Activated T-cell treated with anti-CD3 and anti-CD28 coated beads, Interleukin-2, amount 50 U/mL, for 72 hours (primary cell): ENCODE results near the gene BEST4. TPM values are rescaled to one million over a fixed set of nuclear protein-coding genes. Genes with fewer than 3 reads are reported as not detected.

Experiments
- ATAC-seq, 2 donors: fragments of 150-1000 bp; cut with Tn5 transposase; replicated peaks in 1 of 2; 2 replicates each; pipeline ENCODE4 v1.10.0; 2021; ENCODE audit warnings: moderate library complexity in 2 of 2, mild to moderate bottlenecking in 1 of 2
- DNase-seq, 2 donors: peaks; one replicate each; pipeline ENCODE4 v3.0.0; 2021 to 2022; ENCODE audit warnings: mixed read lengths in 1 of 2
- H3K27ac Mint-ChIP-seq: one replicate; pipeline ENCODE4 v1.8.0; 2022; ENCODE audit warnings: mild to moderate bottlenecking, moderate library complexity, mixed read lengths
- H3K27me3 Mint-ChIP-seq: one replicate; pipeline ENCODE4 v1.8.0; 2022; ENCODE audit warnings: low read depth, mixed read lengths
- H3K36me3 Mint-ChIP-seq, 2 donors: one replicate each; pipeline ENCODE4 v1.8.0; 2022; ENCODE audit warnings: mixed read lengths in 2 of 2, mild to moderate bottlenecking in 1 of 2; ENCODE audit not compliant: insufficient read depth in 2 of 2
- H3K4me1 Mint-ChIP-seq: one replicate; pipeline ENCODE4 v1.8.0; 2022; ENCODE audit warnings: low read depth, mixed read lengths
- H3K4me3 Mint-ChIP-seq, 2 donors: one replicate each; pipeline ENCODE4 v1.8.0; 2022; ENCODE audit warnings: mild to moderate bottlenecking in 2 of 2, mixed read lengths in 2 of 2, moderate library complexity in 2 of 2
- H3K9me3 Mint-ChIP-seq, 2 donors: one replicate each; pipeline ENCODE4 v1.8.0; 2022; ENCODE audit warnings: mixed read lengths in 2 of 2
- total RNA-seq, 2 donors: library from RNA; stranded (reverse); gene quantifications; one replicate each; pipeline ENCODE4 v1.2.3, GENCODE V29; 2022

Gene BEST4
- total RNA-seq: 1 to 10 TPM; 2.5 to 2.6 TPM

DNA sequence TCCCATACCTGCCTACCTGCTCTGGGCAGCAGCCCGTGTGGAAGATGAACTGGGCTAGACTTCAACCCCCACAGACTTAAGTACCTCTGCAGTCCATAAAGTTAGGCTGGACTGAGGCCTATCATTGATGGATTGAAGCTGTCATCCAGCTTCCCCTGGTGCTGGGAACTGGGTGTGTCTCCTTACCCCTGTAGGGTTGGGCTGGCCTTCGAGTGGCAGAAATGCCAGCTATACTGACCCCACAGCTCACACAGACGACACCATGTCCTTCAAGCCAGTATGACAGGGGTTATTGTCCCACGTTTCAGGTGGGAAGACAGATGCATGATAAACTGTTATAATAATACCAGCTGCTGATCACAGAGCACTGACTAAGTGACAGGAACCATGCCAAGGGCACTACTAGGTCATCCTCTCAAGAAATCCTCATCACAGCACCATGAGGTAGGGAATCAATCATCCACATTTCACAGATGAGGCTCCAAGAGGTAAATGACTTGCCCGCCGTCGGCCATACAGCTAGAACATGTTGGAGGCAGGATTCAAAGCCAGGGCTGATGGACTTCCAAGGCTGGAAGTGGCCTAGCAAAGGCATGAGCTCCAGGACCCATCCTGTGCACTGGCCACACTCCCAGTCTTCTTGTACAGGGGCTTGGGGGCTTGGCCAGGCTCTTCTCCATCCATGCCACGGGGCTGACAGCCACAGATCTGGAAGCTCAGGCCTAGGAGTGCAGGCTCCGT lies at the start of gene BEST4:
Gene BEST4, minus strand, starts transcription at position 51 of the 741 bp plus-strand sequence. CDS start 465 bp downstream, outside the sequence.
- no peak within 1 kb of the TSS for H3K27ac Mint-ChIP-seq
- no peak within 1 kb of the TSS for H3K4me3 Mint-ChIP-seq
- H3K9me3 Mint-ChIP-seq: no peaks in the 10 kb centered on the region
- no peaks in the 10 kb centered on the region for H3K27me3 Mint-ChIP-seq
- no peak for ATAC-seq
- peaks cover 30% of the 10 kb centered on the region for H3K4me1 Mint-ChIP-seq
- no peak for DNase-seq
- H3K36me3 Mint-ChIP-seq: no peaks in the 10 kb centered on the region

DNA sequence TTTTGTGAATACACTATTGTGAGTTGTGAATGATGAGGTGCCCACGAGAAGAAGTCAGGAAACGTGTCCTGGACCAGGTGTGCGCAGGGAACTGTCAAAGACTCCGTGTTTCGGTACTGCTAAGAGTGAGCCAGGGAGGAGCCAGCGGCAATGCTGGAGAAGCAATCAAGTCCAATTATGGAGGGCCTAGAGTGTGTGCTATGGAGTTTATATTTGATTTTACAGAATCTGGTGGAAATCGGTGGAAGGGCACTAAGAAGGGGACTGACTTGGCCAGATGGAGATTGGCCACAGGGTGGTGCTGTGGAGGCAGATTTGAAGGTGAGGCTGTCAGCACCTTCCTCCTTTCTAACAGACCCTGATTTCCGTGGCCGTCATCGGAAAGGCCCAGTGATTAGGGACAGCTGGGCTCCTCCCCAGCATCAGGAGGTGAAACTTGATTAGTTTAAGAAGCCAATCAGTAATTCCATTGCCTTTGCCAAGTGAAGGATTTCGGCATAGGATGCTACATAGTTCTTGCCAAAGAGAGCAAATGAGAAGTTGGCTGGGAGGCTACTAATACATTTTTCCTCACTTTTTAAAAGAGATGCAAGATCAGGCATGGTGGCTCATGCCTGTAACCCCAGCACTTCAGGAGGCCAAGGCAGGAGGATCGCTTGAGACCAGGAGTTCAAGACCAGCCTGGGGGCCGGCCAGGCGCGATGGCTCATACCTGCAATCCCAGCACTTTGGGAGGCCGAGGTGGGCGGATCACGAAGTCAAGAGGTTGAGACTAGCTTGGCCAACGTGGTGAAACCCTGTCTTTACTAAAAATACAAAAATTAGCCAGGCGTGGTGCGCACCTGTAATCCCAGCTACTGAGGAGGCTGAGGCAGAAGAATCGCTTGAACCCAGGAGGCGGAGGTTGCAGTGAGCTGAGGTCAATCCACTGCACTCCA lies 48.0 kb upstream of the BEST4 start:
- H3K4me1 Mint-ChIP-seq: peaks cover 19% of the 10 kb centered on the region
- H3K27ac Mint-ChIP-seq: no peak overlapping the region
- DNase-seq (peak; percentile 90 to 92), ATAC-seq (peak; percentile 93 to 97)
- H3K36me3 Mint-ChIP-seq: no peaks in the 10 kb centered on the region
- no peaks in the 10 kb centered on the region for H3K9me3 Mint-ChIP-seq
- peak overlapping the region in 1 of 2 donors; percentile 25 for H3K4me3 Mint-ChIP-seq
- H3K27me3 Mint-ChIP-seq: no peaks in the 10 kb centered on the region

DNA sequence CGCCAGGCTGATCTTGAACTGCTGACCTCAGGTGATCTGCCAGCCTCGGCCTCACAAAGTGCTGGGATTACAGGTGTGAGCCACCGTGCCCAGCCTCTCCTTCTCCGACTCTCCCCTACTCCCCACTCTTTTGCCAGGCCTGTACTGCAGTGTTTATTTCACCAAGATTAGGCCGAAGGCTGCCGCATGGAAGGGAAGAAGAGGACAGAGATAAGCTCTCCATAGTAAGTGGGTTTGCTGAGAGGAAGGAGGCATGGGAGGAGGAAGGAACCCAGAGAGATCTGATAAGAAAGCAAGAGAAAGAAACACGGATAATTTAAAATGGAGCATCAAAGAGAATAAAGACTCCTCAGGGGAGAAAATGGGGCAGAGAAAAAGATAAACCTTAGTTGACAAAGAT lies 46.4 kb upstream of the BEST4 start:
- ATAC-seq (no peak), DNase-seq (no peak)
- H3K4me1 Mint-ChIP-seq: peaks cover 20% of the 10 kb centered on the region
- no peaks in the 10 kb centered on the region for H3K36me3 Mint-ChIP-seq
- no peaks in the 10 kb centered on the region for H3K27me3 Mint-ChIP-seq
- no peak overlapping the region for H3K4me3 Mint-ChIP-seq
- H3K27ac Mint-ChIP-seq: no peak overlapping the region
- H3K9me3 Mint-ChIP-seq: no peaks in the 10 kb centered on the region

DNA sequence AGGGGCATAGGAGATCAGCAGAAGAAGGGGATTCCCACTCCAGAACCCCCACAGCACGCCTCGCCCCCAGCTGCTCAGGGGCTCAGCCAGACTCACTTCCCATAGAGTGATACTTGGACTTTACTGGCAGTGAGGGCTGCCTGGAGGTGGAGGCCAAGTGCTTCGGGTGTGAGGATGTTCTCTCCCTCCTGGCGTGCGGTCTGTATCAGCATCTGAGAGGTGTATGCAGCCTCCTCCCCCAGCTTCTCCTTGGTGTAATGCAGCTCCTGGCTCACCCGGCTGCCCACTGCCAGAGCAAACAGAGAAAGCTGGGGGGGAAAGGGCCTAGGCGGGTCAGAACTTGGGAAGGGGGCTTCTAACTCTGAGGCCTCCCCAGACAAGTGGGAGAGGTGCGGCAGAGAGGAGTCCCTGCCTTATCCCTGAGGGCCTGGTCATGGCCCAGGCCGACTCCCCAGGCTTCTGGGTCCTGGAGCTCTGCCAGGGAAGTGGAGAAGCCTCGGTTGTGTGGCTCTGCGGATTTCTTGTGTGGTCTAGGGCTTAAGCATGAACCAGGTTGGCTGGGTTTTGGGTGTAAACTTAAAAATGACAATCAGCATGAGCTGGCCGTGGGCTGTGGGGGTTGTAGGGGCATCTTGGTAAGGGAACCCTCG lies 44.2 kb upstream of the BEST4 start:
- H3K36me3 Mint-ChIP-seq: no peaks in the 10 kb centered on the region
- ATAC-seq (no peak), DNase-seq (no peak)
- no peaks in the 10 kb centered on the region for H3K9me3 Mint-ChIP-seq
- no peaks in the 10 kb centered on the region for H3K27me3 Mint-ChIP-seq
- H3K4me1 Mint-ChIP-seq: peaks cover 25% of the 10 kb centered on the region
- H3K27ac Mint-ChIP-seq: no peak overlapping the region
- no peak overlapping the region for H3K4me3 Mint-ChIP-seq

DNA sequence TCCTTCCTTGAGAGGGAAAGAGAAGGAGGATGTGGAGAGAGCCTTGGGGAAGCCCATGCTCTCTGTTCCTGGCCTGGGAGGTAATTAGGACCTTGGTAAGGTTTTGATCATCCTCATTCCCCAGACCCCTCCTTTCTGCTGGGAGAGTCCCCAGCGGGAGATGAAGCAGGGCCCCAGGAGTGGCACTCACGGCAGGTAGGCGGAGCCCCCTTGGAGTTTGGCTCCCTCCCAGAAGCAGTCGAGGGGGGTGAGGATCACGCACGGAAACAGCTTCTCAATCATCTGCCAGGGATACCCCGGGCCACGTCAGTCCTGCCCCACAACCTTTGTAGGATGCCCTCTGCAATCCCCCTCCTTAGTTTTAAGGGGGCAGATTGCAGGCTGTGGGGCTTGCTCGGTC lies 43.5 kb upstream of the BEST4 start:
- ATAC-seq (no peak), DNase-seq (no peak)
- H3K36me3 Mint-ChIP-seq: no peaks in the 10 kb centered on the region
- no peak overlapping the region for H3K27ac Mint-ChIP-seq
- no peaks in the 10 kb centered on the region for H3K9me3 Mint-ChIP-seq
- peaks cover 22% of the 10 kb centered on the region for H3K4me1 Mint-ChIP-seq
- H3K4me3 Mint-ChIP-seq: no peak overlapping the region
- no peaks in the 10 kb centered on the region for H3K27me3 Mint-ChIP-seq

DNA sequence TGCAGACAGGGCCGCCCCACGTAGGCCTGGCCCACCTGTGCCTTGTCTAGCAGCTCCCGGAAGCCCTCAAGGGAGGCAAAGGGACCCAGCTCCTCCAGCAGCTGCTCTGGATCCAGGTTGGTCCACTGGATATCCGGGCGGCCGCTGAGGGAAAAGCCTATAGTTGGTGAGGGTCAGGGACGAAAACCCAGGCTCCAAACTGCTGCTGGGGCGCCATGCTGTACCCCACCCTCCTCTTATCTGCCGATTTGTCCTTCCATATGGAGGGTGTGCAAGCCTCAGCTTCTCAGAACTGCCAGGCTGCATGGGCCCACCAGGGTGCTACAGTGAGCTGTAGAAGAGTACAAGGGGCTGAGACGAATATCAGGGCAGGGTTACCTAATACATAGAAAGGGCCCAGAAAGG lies 42.9 kb upstream of the BEST4 start:
- Mint-ChIP-seq H3K9me3 (no peaks in the 10 kb centered on the region), H3K27ac (no peak overlapping the region), H3K4me3 (no peak overlapping the region), H3K27me3 (no peaks in the 10 kb centered on the region), H3K36me3 (no peaks in the 10 kb centered on the region), H3K4me1 (peaks cover 16% of the 10 kb centered on the region)
- no peak for DNase-seq
- ATAC-seq: no peak

DNA sequence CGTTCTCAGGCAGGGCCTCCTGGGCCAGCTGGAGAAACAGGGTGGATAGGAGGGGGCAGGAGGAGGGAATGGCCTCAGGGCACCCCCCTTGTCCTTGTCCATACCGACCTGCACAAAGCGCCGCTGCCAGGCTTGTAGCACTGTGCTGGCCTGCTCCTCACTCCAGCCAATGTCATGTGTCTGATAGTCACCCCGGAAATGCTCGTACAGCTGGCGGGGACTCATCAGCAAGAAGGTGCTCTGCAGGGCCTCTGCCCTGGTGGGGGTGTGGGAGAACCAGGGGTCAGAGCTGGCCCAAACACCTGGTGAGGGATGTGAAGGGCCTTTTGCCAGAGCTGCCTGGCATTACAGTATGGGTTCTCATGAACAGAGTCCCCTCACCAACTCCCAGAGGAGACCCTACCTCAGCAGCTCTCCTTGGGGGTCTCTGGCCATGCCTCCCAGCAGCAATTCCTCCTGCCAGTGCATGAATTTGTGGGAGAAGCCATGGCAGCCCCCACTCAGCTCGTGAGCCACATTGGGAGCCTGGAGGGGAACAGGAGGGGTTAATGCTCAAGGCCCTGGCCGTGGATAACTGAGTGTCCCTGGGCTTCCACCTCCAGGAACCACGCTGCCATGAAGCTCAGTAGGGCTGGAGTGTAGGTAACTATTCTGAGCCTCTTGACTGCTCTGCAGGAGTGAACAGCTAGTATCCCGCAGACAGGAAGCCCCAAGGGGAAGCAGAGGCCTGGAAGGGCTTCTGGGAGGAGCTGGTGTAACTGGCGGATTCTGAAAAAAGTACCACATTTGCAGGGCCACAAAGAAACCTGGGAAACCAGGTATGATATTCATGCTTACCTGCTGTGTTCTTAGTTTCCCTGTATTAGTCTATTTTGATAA lies 41.8 kb upstream of the BEST4 start:
- DNase-seq (no peak), ATAC-seq (no peak)
- H3K36me3 Mint-ChIP-seq: no peaks in the 10 kb centered on the region
- no peak overlapping the region for H3K27ac Mint-ChIP-seq
- no peaks in the 10 kb centered on the region for H3K27me3 Mint-ChIP-seq
- peaks cover 11% of the 10 kb centered on the region for H3K4me1 Mint-ChIP-seq
- no peak overlapping the region for H3K4me3 Mint-ChIP-seq
- no peaks in the 10 kb centered on the region for H3K9me3 Mint-ChIP-seq

DNA sequence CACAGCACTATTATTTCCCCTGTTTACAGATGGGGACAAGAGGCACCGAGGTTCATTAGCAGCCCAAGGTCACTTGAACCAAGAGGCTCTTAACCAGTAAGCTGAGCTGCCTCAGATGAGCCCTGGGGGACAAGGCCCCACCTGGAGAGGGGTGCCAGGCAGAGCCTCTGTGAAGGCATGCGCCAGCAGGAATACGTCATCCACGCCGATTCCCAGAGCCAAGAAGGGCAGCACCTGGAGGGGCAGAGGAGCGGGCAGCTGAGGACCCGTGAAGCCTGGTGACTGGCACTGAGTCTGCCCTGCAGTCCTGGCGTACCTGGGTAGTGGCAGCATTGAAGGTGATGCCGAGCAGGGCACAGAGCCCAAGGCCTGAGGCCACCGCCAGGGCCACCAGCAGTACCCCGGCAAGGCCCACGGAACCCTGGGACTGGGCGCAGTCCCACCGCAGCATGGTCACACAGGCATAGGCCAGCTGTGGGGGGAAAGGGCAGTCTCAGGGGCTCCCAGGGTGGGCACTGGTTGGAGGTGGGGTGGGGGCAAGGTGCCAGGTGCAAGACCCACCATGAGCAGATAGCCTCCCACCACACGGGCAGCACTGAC lies 41.0 kb upstream of the BEST4 start:
- Mint-ChIP-seq H3K36me3 (no peaks in the 10 kb centered on the region), H3K4me1 (peaks cover 11% of the 10 kb centered on the region), H3K9me3 (no peaks in the 10 kb centered on the region), H3K27ac (no peak overlapping the region), H3K4me3 (no peak overlapping the region), H3K27me3 (no peaks in the 10 kb centered on the region)
- ATAC-seq: no peak
- no peak for DNase-seq

DNA sequence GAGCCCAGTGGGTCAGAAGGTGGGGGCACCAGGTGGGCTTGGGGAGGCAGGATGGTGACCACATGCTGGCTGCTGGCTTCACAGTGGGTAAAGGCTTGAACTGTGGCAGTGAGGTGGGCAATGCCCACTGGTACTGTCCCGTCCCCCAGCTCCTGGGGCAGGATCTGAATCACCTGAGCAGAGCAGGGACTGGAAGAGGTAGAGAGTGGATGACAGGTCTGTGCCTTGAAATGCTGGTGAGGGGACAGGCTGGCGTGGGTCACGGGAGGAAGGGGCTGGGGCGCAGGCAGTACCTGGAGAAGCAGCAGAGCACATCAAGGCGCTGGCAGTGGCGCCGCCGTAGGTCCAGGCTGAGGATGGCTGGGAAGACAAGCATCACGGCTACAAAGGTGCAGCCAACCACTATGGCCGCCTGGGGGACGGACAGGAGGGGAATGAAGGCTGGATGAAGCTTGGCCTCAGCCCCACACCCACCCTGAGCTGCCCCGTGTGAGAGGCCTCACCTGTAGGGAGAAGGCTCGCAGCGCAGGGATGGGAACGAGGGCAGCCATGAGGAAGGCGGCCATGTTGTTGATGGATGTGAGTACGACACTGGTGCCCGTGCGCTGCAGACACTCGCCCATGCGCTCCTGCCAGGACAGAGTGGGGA lies 40.2 kb upstream of the BEST4 start:
- Mint-ChIP-seq H3K4me1 (peaks cover 11% of the 10 kb centered on the region), H3K4me3 (no peak overlapping the region), H3K36me3 (no peaks in the 10 kb centered on the region), H3K27ac (no peak overlapping the region), H3K27me3 (no peaks in the 10 kb centered on the region), H3K9me3 (no peaks in the 10 kb centered on the region)
- peak in 1 of 2 donors; percentile 21 for ATAC-seq
- DNase-seq: no peak

DNA sequence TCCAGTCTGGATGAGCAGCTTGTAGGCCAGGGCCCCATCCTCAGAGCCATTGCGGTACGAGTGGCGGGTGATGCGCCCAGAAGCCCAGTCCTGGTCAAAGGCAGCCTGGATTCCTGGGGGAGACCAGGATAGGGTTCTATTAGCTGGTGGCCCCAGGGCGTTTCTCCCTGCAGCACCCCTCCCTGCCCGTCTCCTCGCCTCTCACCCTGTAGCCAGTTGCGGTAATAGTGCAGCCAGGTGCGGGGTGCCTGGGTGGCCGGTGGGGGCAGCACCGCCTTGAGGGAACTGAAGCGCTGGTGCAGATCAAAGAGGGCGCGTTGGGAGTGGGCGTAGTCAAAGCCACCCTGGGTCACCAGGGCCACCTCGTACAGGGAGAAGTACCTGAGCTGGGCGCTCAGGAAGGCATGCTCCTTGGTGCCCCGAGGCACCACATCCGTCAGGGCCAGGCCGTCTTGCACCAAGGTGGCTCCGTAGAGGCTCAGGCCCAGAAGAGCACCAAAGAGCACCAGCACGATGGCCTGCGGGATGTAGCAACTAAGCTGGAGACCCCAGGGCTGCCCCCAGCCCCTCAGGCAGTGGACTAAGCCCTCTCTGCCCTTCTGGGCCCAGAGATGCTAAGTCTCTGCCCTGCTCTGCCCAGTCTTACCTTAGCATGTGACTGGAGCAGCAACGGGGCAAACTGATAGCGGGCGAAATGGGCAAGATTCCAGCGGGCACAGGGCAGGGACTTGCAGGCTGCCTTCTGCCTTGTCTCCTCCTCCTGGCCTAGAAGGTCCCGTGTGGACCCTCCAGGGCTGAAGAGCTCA lies 39.4 kb upstream of the BEST4 start:
- Mint-ChIP-seq H3K27ac (no peak overlapping the region), H3K27me3 (no peaks in the 10 kb centered on the region), H3K4me1 (peaks cover 11% of the 10 kb centered on the region), H3K9me3 (no peaks in the 10 kb centered on the region), H3K4me3 (no peak overlapping the region), H3K36me3 (no peaks in the 10 kb centered on the region)
- ATAC-seq (no peak), DNase-seq (no peak)

DNA sequence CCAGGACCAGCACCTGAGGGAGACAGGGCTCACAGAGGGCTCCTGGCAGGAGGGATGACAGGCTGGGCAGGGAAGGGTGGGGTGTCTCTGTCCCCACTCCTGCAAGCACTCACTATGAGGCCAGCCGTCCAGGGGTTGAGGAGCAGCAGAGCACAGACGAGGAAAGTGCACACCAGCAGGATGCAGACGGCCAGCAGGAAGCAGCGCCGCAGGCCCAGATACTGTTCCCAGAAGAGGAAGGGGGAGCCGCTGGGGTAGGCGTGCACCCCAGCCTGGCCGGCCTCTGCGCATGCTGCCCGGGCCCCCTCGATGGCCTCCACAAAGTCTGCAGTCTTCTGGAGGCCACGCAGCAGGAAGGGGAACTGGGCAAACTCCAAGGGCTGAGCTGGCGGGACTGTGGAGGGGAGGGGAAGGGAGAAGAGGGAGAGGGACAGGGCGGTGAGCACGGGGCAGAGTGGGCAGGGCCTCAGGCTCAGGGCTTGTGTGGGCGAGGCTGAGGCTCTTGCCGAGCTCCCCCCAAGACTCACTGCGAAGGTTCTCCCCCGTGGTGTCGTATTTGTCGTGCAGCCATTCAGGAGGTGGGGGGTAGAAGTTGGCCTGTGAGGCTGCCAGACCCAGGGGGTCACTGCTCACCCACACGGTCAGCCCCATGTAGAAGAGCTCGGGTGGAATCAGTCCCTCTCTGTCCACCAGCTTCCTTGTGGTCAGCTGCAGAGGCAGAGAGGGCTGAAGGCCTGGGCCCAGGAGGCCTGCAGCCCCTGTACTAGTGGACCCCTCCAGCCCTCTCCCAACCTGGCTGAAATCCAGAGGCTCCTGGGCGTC lies 38.6 kb upstream of the BEST4 start:
- H3K4me3 Mint-ChIP-seq: no peak overlapping the region
- H3K4me1 Mint-ChIP-seq: peaks cover 12% of the 10 kb centered on the region
- ATAC-seq: no peak
- no peak for DNase-seq
- no peaks in the 10 kb centered on the region for H3K27me3 Mint-ChIP-seq
- no peaks in the 10 kb centered on the region for H3K36me3 Mint-ChIP-seq
- no peaks in the 10 kb centered on the region for H3K9me3 Mint-ChIP-seq
- H3K27ac Mint-ChIP-seq: no peak overlapping the region
